Stomach (tissue), 4 donors: ENCODE data around the gene ZDHHC7.

Experiments
- EP300 ChIP-seq: sonication (generic); formaldehyde crosslinking; IDR thresholded peaks from one replicate; pipeline ENCODE4 v1.6.1; 2017; ENCODE audit warnings: antibody characterized with exemption
- POLR2A ChIP-seq, 4 donors: fragments of 450-650 bp; IDR thresholded peaks; one replicate each; pipeline ENCODE4 v1.6.1; 2016; ENCODE audit warnings: antibody characterized with exemption in 4 of 4, control low read depth in 2 of 4, mild to moderate bottlenecking in 1 of 4, moderate library complexity in 1 of 4
- POLR2AphosphoS5 ChIP-seq, 3 donors: sonication (generic); formaldehyde crosslinking; IDR thresholded peaks; one replicate each; pipeline ENCODE4 v1.6.1; 2016; ENCODE audit warnings: antibody characterized with exemption in 3 of 3

- TF ChIP-seq EP300 (no peak), POLR2A (IDR thresholded peaks at IDR 0.05) (no peak), POLR2AphosphoS5 (IDR thresholded peaks at IDR 0.05) (no peak)
Observed at GRCh38 chr16:84988328-84989080, 22.8 kb downstream of the ZDHHC7 start.
